Epithelial cell of proximal tubule (primary cell): Measurements from ENCODE around the gene LMOD1. TPM values are rescaled to one million over a fixed set of nuclear protein-coding genes. Genes with fewer than 3 reads are reported as not detected.

Experiments
- DNase-seq: peaks from one replicate; pipeline ENCODE4 v3.0.0-alpha.2; 2011; ENCODE audit warnings: low read depth
- H3K4me3 ChIP-seq: 2 replicates; pipeline ENCODE4 v1.5.1; 2011; ENCODE audit warnings: low read depth, mild to moderate bottlenecking, low read length
- CTCF ChIP-seq: conservative IDR thresholded peaks from 2 replicates; pipeline ENCODE4 v1.5.1; 2012; ENCODE audit warnings: low read depth, mild to moderate bottlenecking, low read length
- total RNA-seq: library from RNA; depleted of rRNA; stranded (reverse); fragments of >200 nt; gene quantifications from 2 replicates; pipeline ENCODE4 v1.2.3, GENCODE V29; 2015

The LMOD1 gene
- total RNA-seq, 1 donor from 2014 or later = not detected

- no peak for DNase-seq
- TF ChIP-seq CTCF = no peak
- no peak overlapping the region for H3K4me3 ChIP-seq
Measured at GRCh38 chr1:201928266-201928665, 18.1 kb downstream of the LMOD1 start.

- DNase-seq = no peak
- H3K4me3 ChIP-seq = no peak overlapping the region
- TF ChIP-seq CTCF = no peak
Measured at GRCh38 chr1:201925981-201926645, 20.2 kb downstream of the LMOD1 start.

GRCh38 chr1:201925301-201925567 is 21.1 kb downstream of the LMOD1 start:
- no peak for TF ChIP-seq CTCF
- no peak for DNase-seq
- no peak overlapping the region for H3K4me3 ChIP-seq

- no peak for TF ChIP-seq CTCF
- no peak overlapping the region for H3K4me3 ChIP-seq
Measured at GRCh38 chr1:201921952-201922558, 24.3 kb downstream of the LMOD1 start.

GRCh38 chr1:201918343-201918742 is 28.0 kb downstream of the LMOD1 start:
- no peak for TF ChIP-seq CTCF
- H3K4me3 ChIP-seq = no peak overlapping the region
- DNase-seq = no peak

More at GRCh38 chr1:201921952-201922558, 24.3 kb downstream of the LMOD1 start:
- no peak for DNase-seq

GRCh38 chr1:201917362-201918033 is 28.9 kb downstream of the LMOD1 start:
- TF ChIP-seq CTCF = no peak
- H3K4me3 ChIP-seq = no peak overlapping the region
- DNase-seq = no peak
